Heart left ventricle (tissue), 13 donors: ENCODE data around the gene MAN1C1.

Experiments
- POLR2A ChIP-seq, 2 donors: fragments of 450-650 bp; IDR thresholded peaks; one replicate each; pipeline ENCODE4 v1.6.1; 2017; ENCODE audit warnings: antibody characterized with exemption in 2 of 2, mild to moderate bottlenecking in 2 of 2, moderate library complexity in 2 of 2
- TF ChIP-seq, protein P1 (sequence below), 12 donors: fragments of 200-600 bp; sonication (generic) in 4 of 12; IDR thresholded peaks; one replicate each; pipeline versions ENCODE4 v1.5.0 to v1.8.0; 2018 to 2022; ENCODE audit warnings: antibody characterized with exemption in 12 of 12, mild to moderate bottlenecking in 5 of 12
- donor health status: ischemic (EF 13 %, LVEDD 7.1; RV severe dilation, severe dysfunction).
- donor health status: DM: no; HTN: yes; CAD: no.
- donor health status: DM: no; HTN: no; CAD: no.
- donor health status: ischemic (EF 25% LVEDD 6.9; RV normal size, moderate dysfunction).
- donor health status: ischemic (EF 25% LVEDD 5.7; RV mildly dilated, moderate dysfunction).
- donor health status: ischemic (EF 35%, LVEDD 5.7; RV mildly dilated, moderate dysfunction).
- donor health status: nonischemic (EF 11% LVEDD 7.7; RV severe dilation, severe dysfunction).
- donor health status: DM: yes; HTN: yes; CAD: no.
- donor health status: PGD.
- donor health status: ischemic (EF 29% LVEDD 5.4; RV normal size, mild dysfunction).
- donor health status: nonischemic (EF 23%, LVEDD 6.1; RV moderate dilation, normal function).

DNA sequence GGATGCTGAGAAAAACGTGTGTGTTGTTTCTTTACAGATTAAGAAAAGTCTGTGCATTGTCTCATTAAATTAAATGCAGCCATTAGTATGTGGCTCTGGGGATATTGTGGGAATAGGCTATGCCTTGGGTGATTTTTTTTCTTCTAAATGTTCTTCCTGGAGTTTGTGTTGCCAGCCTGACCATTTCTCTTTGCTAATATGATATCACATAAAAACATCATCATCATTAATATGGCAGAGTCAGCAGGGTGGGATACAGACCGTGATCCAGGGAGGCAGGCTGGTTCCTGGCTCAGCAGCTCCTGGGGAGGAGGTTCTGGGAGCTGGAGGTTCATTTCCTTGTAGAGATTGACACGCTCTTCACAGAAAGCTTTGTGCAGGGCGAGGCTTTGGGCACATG, 122.8 kb downstream of the MAN1C1 start:
- TF ChIP-seq, protein P1, sequence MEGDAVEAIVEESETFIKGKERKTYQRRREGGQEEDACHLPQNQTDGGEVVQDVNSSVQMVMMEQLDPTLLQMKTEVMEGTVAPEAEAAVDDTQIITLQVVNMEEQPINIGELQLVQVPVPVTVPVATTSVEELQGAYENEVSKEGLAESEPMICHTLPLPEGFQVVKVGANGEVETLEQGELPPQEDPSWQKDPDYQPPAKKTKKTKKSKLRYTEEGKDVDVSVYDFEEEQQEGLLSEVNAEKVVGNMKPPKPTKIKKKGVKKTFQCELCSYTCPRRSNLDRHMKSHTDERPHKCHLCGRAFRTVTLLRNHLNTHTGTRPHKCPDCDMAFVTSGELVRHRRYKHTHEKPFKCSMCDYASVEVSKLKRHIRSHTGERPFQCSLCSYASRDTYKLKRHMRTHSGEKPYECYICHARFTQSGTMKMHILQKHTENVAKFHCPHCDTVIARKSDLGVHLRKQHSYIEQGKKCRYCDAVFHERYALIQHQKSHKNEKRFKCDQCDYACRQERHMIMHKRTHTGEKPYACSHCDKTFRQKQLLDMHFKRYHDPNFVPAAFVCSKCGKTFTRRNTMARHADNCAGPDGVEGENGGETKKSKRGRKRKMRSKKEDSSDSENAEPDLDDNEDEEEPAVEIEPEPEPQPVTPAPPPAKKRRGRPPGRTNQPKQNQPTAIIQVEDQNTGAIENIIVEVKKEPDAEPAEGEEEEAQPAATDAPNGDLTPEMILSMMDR (IDR thresholded peaks at IDR 0.05): no peak
- TF ChIP-seq POLR2A (IDR thresholded peaks at IDR 0.05): no peak
